Measurements from ENCODE around the gene NECTIN1.

NECTIN1 gene

GRCh38 chr11:119747868-119748660, 19.1 kb upstream of the NECTIN1 start:
- Mint-ChIP-seq H3K27ac (no peak overlapping the region), H3K36me3 (ENCODE audit: low read depth) (no peaks in the 10 kb centered on the region), H3K27me3 (peaks cover 56% of the 10 kb centered on the region), H3K9me3 (no peaks in the 10 kb centered on the region), H3K4me3 (no peak overlapping the region), H3K4me1 (ENCODE audit: low read depth) (peaks cover 8% of the 10 kb centered on the region)
- intact Hi-C loops (cut with micrococcal nuclease) = no loop called here

- intact Hi-C loops (cut with micrococcal nuclease) = no loop called here
- Mint-ChIP-seq H3K4me1 (ENCODE audit: low read depth) (peaks cover 5% of the 10 kb centered on the region), H3K36me3 (ENCODE audit: low read depth) (no peaks in the 10 kb centered on the region), H3K27ac (no peak overlapping the region), H3K9me3 (no peaks in the 10 kb centered on the region), H3K27me3 (peaks cover 56% of the 10 kb centered on the region), H3K4me3 (no peak overlapping the region)
Measured at GRCh38 chr11:119745776-119746535, 17.0 kb upstream of the NECTIN1 start.

GRCh38 chr11:119745112-119745511, 16.1 kb upstream of the NECTIN1 start:
- Mint-ChIP-seq H3K9me3 (no peaks in the 10 kb centered on the region), H3K36me3 (ENCODE audit: low read depth) (no peaks in the 10 kb centered on the region), H3K27ac (no peak overlapping the region), H3K4me1 (ENCODE audit: low read depth) (peaks cover 5% of the 10 kb centered on the region), H3K27me3 (peaks cover 64% of the 10 kb centered on the region), H3K4me3 (no peak overlapping the region)
- intact Hi-C loops (cut with micrococcal nuclease) = no loop called here

- H3K27ac Mint-ChIP-seq = no peak overlapping the region
- H3K27me3 Mint-ChIP-seq = peaks cover 69% of the 10 kb centered on the region
- H3K4me3 Mint-ChIP-seq = no peak overlapping the region
- H3K4me1 Mint-ChIP-seq (ENCODE audit: low read depth) = peaks cover 5% of the 10 kb centered on the region
- intact Hi-C loops (cut with micrococcal nuclease) = no loop called here
- H3K36me3 Mint-ChIP-seq (ENCODE audit: low read depth) = no peaks in the 10 kb centered on the region
- no peaks in the 10 kb centered on the region for H3K9me3 Mint-ChIP-seq
Measured at GRCh38 chr11:119744577-119744976, 15.6 kb upstream of the NECTIN1 start.

GRCh38 chr11:119743006-119743405, 14.0 kb upstream of the NECTIN1 start:
- Mint-ChIP-seq H3K4me1 (ENCODE audit: low read depth) (peaks cover 5% of the 10 kb centered on the region), H3K27ac (no peak overlapping the region), H3K36me3 (ENCODE audit: low read depth) (no peaks in the 10 kb centered on the region), H3K4me3 (no peak overlapping the region), H3K9me3 (no peaks in the 10 kb centered on the region), H3K27me3 (peaks cover 63% of the 10 kb centered on the region)
- intact Hi-C loops (cut with micrococcal nuclease) = no loop called here

- Mint-ChIP-seq H3K36me3 (ENCODE audit: low read depth) (no peaks in the 10 kb centered on the region), H3K4me1 (ENCODE audit: low read depth) (peaks cover 5% of the 10 kb centered on the region), H3K27me3 (peaks cover 60% of the 10 kb centered on the region), H3K4me3 (no peak overlapping the region), H3K27ac (no peak overlapping the region), H3K9me3 (no peaks in the 10 kb centered on the region)
- intact Hi-C loops (cut with micrococcal nuclease) = no loop called here
Measured at GRCh38 chr11:119742263-119742861, 13.4 kb upstream of the NECTIN1 start.

- Mint-ChIP-seq H3K4me1 (ENCODE audit: low read depth) (peaks cover 5% of the 10 kb centered on the region), H3K4me3 (no peak overlapping the region), H3K9me3 (no peaks in the 10 kb centered on the region), H3K27ac (no peak overlapping the region), H3K36me3 (ENCODE audit: low read depth) (no peaks in the 10 kb centered on the region), H3K27me3 (peaks cover 60% of the 10 kb centered on the region)
- intact Hi-C loops (cut with micrococcal nuclease) = loop anchor here (1.0 to 2.0 kb wide), 2 partner anchors 75 to 260 kb away; no protein-coding TSS in a partner anchor
Measured at GRCh38 chr11:119741369-119742262, 12.6 kb upstream of the NECTIN1 start.

GRCh38 chr11:119739975-119740374, 11.0 kb upstream of the NECTIN1 start:
- Mint-ChIP-seq H3K4me3 (no peak overlapping the region), H3K27ac (no peak overlapping the region), H3K27me3 (peaks cover 59% of the 10 kb centered on the region), H3K36me3 (ENCODE audit: low read depth) (no peaks in the 10 kb centered on the region), H3K4me1 (ENCODE audit: low read depth) (peaks cover 5% of the 10 kb centered on the region), H3K9me3 (no peaks in the 10 kb centered on the region)
- intact Hi-C loops (cut with micrococcal nuclease) = loop anchor here (2.0 kb wide), 1 partner anchor 73 kb away; no protein-coding TSS in a partner anchor

GRCh38 chr11:119739021-119739703, 10.2 kb upstream of the NECTIN1 start:
- intact Hi-C loops (cut with micrococcal nuclease) = no loop called here
- Mint-ChIP-seq H3K4me1 (ENCODE audit: low read depth) (peaks cover 9% of the 10 kb centered on the region), H3K27me3 (peaks cover 57% of the 10 kb centered on the region)

GRCh38 chr11:119738059-119738439, 9.0 kb upstream of the NECTIN1 start:
- no peaks in the 10 kb centered on the region for H3K36me3 Mint-ChIP-seq (ENCODE audit: low read depth)

More at GRCh38 chr11:119739021-119739703, 10.2 kb upstream of the NECTIN1 start:
- H3K36me3 Mint-ChIP-seq (ENCODE audit: low read depth) = no peaks in the 10 kb centered on the region
- no peak overlapping the region for H3K27ac Mint-ChIP-seq
- H3K9me3 Mint-ChIP-seq = no peaks in the 10 kb centered on the region
- H3K4me3 Mint-ChIP-seq = no peak overlapping the region

GRCh38 chr11:119737366-119738058, 8.5 kb upstream of the NECTIN1 start:
- Mint-ChIP-seq H3K4me1 (ENCODE audit: low read depth) (peaks cover 7% of the 10 kb centered on the region), H3K4me3 (no peak overlapping the region), H3K27ac (no peak overlapping the region), H3K9me3 (no peaks in the 10 kb centered on the region), H3K36me3 (ENCODE audit: low read depth) (no peaks in the 10 kb centered on the region), H3K27me3 (peaks cover 49% of the 10 kb centered on the region)
- intact Hi-C loops (cut with micrococcal nuclease) = no loop called here

More at GRCh38 chr11:119738059-119738439, 9.0 kb upstream of the NECTIN1 start:
- H3K27ac Mint-ChIP-seq = no peak overlapping the region
- H3K4me3 Mint-ChIP-seq = no peak overlapping the region
- peaks cover 10% of the 10 kb centered on the region for H3K4me1 Mint-ChIP-seq (ENCODE audit: low read depth)
- intact Hi-C loops (cut with micrococcal nuclease) = no loop called here
- H3K9me3 Mint-ChIP-seq = no peaks in the 10 kb centered on the region
- H3K27me3 Mint-ChIP-seq = peaks cover 54% of the 10 kb centered on the region

- H3K4me1 Mint-ChIP-seq (ENCODE audit: low read depth) = peaks cover 15% of the 10 kb centered on the region
- intact Hi-C loops (cut with micrococcal nuclease) = no loop called here
- peaks cover 32% of the 10 kb centered on the region for H3K27me3 Mint-ChIP-seq
- H3K27ac Mint-ChIP-seq = no peak overlapping the region
- no peaks in the 10 kb centered on the region for H3K36me3 Mint-ChIP-seq (ENCODE audit: low read depth)
- no peaks in the 10 kb centered on the region for H3K9me3 Mint-ChIP-seq
- H3K4me3 Mint-ChIP-seq = no peak overlapping the region
Measured at GRCh38 chr11:119734788-119735187, 5.8 kb upstream of the NECTIN1 start.

All from dendritic cell treated with granulocyte-macrophage colony-stimulating factor and Interleukin-4, amounts not matched to agents 40 ng/mL and 50 ng/mL, for 4 days (primary cell).